ENCODE data around the gene AP1G1. TPM values are rescaled to one million over a fixed set of nuclear protein-coding genes. Genes with fewer than 3 reads are reported as not detected.

Gene AP1G1
- polyA plus RNA-seq, 1 experiment = 59.8 TPM

- TF ChIP-seq, protein P1, sequence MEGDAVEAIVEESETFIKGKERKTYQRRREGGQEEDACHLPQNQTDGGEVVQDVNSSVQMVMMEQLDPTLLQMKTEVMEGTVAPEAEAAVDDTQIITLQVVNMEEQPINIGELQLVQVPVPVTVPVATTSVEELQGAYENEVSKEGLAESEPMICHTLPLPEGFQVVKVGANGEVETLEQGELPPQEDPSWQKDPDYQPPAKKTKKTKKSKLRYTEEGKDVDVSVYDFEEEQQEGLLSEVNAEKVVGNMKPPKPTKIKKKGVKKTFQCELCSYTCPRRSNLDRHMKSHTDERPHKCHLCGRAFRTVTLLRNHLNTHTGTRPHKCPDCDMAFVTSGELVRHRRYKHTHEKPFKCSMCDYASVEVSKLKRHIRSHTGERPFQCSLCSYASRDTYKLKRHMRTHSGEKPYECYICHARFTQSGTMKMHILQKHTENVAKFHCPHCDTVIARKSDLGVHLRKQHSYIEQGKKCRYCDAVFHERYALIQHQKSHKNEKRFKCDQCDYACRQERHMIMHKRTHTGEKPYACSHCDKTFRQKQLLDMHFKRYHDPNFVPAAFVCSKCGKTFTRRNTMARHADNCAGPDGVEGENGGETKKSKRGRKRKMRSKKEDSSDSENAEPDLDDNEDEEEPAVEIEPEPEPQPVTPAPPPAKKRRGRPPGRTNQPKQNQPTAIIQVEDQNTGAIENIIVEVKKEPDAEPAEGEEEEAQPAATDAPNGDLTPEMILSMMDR (IDR thresholded peaks at IDR 0.05; ENCODE audit: insufficient read depth, low read depth, low read length) = no peak
- no peak overlapping the region for H3K4me3 ChIP-seq (ENCODE audit: low read depth, low read length)
- CTCF ChIA-PET = no interaction called here
- POLR2A ChIA-PET = no interaction called here
- DNase-seq (ENCODE audit: low read depth) = no peak
- no peaks in the 10 kb centered on the region for H3K27me3 ChIP-seq (ENCODE audit: control insufficient read depth, insufficient read depth, low read length)
- peaks cover 6% of the 10 kb centered on the region for H3K36me3 ChIP-seq (ENCODE audit: control insufficient read depth, insufficient read depth, low read length)
Observed at GRCh38 chr16:71781741-71782140, 26.9 kb downstream of the AP1G1 start.

DNA sequence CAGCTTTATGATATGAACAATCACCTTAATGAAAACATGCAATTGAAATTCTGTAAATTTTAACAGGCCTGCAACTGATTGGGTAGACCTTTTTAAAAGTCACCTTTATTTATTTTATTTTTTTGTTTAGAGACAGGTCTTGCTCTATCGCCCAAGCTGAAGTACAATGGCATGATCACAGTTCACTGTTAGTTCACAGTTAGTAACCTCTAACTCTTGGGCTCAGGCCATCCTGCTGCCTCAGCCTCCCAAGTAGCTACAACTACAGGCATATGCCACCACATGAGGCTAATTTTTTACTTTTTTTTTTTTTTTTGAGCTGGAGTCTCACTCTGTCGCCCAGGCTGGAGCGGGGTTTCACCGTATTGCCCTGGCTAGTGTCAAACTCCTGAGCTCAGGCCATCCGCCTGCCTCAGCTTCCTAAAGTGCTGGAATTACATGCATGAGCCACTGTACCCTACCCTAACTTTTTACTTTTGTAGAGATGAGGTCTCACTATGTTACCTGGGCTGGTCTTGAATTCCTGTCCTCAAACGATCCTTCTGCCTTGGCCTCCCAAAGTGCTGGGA lies 28.0 kb downstream of the AP1G1 start:
- DNase-seq (ENCODE audit: low read depth) = no peak
- CTCF ChIA-PET = no interaction called here

DNA sequence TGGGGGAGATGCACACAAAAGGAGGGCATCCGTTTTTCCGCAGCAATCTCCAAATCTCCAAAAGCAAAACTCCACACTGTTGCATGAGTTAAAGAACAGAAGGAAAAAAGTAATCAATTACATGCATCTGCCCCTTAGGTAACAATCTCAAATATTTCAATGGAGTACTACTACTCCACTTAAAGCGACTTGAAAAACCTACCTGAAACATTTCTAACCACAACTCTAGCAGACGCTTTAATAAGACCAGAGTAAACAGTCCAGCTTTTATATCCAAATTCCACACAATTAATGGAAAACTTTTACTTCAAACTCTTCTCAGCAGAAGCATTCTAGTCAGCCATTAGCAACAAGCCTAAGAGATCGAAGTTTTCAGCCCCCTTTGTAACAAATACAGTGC lies 29.9 kb downstream of the AP1G1 start:
- POLR2A ChIA-PET = no interaction called here
- TF ChIP-seq, protein P1 (IDR thresholded peaks at IDR 0.05; ENCODE audit: insufficient read depth, low read depth, low read length) = no peak
- H3K36me3 ChIP-seq (ENCODE audit: control insufficient read depth, insufficient read depth, low read length) = peaks cover 7% of the 10 kb centered on the region
- H3K4me3 ChIP-seq (ENCODE audit: low read depth, low read length) = no peak overlapping the region
- no peak for DNase-seq (ENCODE audit: low read depth)
- CTCF ChIA-PET = no interaction called here
- H3K27me3 ChIP-seq (ENCODE audit: control insufficient read depth, insufficient read depth, low read length) = no peaks in the 10 kb centered on the region

More for the DNA sequence above, 28.0 kb downstream of the AP1G1 start:
- no peaks in the 10 kb centered on the region for H3K27me3 ChIP-seq (ENCODE audit: control insufficient read depth, insufficient read depth, low read length)
- TF ChIP-seq, protein P1 (IDR thresholded peaks at IDR 0.05; ENCODE audit: insufficient read depth, low read depth, low read length) = no peak
- H3K36me3 ChIP-seq (ENCODE audit: control insufficient read depth, insufficient read depth, low read length) = peaks cover 6% of the 10 kb centered on the region
- POLR2A ChIA-PET = no interaction called here
- H3K4me3 ChIP-seq (ENCODE audit: low read depth, low read length) = no peak overlapping the region

GRCh38 chr16:71777329-71777728 lies 31.3 kb downstream of the AP1G1 start:
- no peaks in the 10 kb centered on the region for H3K27me3 ChIP-seq (ENCODE audit: control insufficient read depth, insufficient read depth, low read length)
- ChIA-PET CTCF (no interaction called here), POLR2A (interaction anchor here (0.6 kb wide), 1 partner anchor 50 kb away, joined by 3 read pairs; no protein-coding TSS in a partner anchor)
- TF ChIP-seq, protein P1 (IDR thresholded peaks at IDR 0.05; ENCODE audit: insufficient read depth, low read depth, low read length) = no peak
- H3K36me3 ChIP-seq (ENCODE audit: control insufficient read depth, insufficient read depth, low read length) = peaks cover 7% of the 10 kb centered on the region
- H3K4me3 ChIP-seq (ENCODE audit: low read depth, low read length) = no peak overlapping the region
- DNase-seq (ENCODE audit: low read depth) = no peak

- ChIA-PET CTCF (interaction anchor here (0.6 kb wide), 2 partner anchors 13 to 30 kb away, joined by 3 read pairs; no protein-coding TSS in a partner anchor), POLR2A (interaction anchor here (0.6 kb wide), 1 partner anchor 9 kb away, joined by 3 read pairs; no protein-coding TSS in a partner anchor)
- TF ChIP-seq, protein P1 (IDR thresholded peaks at IDR 0.05; ENCODE audit: insufficient read depth, low read depth, low read length) = no peak
- Histone ChIP-seq H3K36me3 (ENCODE audit: control insufficient read depth, insufficient read depth, low read length) (peaks cover 7% of the 10 kb centered on the region), H3K27me3 (ENCODE audit: control insufficient read depth, insufficient read depth, low read length) (no peaks in the 10 kb centered on the region), H3K4me3 (ENCODE audit: low read depth, low read length) (no peak overlapping the region)
- DNase-seq (ENCODE audit: low read depth) = no peak
Observed at GRCh38 chr16:71775949-71776348, 32.7 kb downstream of the AP1G1 start.
